ENCODE measurements around the gene TNFRSF25. TPM values are rescaled to one million over a fixed set of nuclear protein-coding genes. Genes with fewer than 3 reads are reported as not detected.

TNFRSF25 gene
- polyA plus RNA-seq, 1 of the 3 experiments (the other 2 are of a cell fraction): 20.8 TPM

GRCh38 chr1:6487804-6488484 is 22.0 kb upstream of the TNFRSF25 start:
- H3K27me3 ChIP-seq (ENCODE audit: insufficient read depth): no peaks in the 10 kb centered on the region
- no peak overlapping the region for H3K27ac ChIP-seq (ENCODE audit: low read depth in 2 of 2, low read length in 1 of 2)
- no peaks in the 10 kb centered on the region for H3K9me3 ChIP-seq
- CTCF ChIA-PET: interaction anchor here (0.7 to 16.2 kb wide), 10 partner anchors 8 to 241 kb away, joined by 3 to 439 read pairs (median 4); partner anchors contain the start of genes NOL9 and TAS1R1
- peaks cover 41% of the 10 kb centered on the region; the same call in 1 of the 2 replicates for H3K79me2 ChIP-seq (ENCODE audit: insufficient read depth)
- 94% methylated on average over 14 of the region's 14 CpGs for WGBS (ENCODE audit: low lambda C conversion rate)
- H3K9me2 ChIP-seq: no peaks in the 10 kb centered on the region
- H2AFZ ChIP-seq (ENCODE audit: low read depth): no peak overlapping the region
- TF ChIP-seq TEAD4 (IDR thresholded peaks at IDR 0.05; ENCODE audit: borderline replicate concordance, insufficient read depth): no peak
- no peak for TF ChIP-seq EZH2phosphoT487 (IDR thresholded peaks at IDR 0.05; ENCODE audit: borderline replicate concordance, low read depth)
- TF ChIP-seq, protein P1, sequence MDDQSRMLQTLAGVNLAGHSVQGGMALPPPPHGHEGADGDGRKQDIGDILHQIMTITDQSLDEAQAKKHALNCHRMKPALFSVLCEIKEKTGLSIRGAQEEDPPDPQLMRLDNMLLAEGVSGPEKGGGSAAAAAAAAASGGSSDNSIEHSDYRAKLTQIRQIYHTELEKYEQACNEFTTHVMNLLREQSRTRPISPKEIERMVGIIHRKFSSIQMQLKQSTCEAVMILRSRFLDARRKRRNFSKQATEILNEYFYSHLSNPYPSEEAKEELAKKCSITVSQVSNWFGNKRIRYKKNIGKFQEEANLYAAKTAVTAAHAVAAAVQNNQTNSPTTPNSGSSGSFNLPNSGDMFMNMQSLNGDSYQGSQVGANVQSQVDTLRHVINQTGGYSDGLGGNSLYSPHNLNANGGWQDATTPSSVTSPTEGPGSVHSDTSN (IDR thresholded peaks at IDR 0.05): no peak
- no peak for TF ChIP-seq GATA2 (CRISPR knock-in tag; IDR thresholded peaks at IDR 0.05)
- no peak for TF ChIP-seq CHD2 (IDR thresholded peaks at IDR 0.05; ENCODE audit: low read length, partially characterized antibody)
- no peak for TF ChIP-seq JUND (IDR thresholded peaks at IDR 0.05)
- no peak for TF ChIP-seq NFIC (IDR thresholded peaks at IDR 0.05; ENCODE audit: borderline replicate concordance)
- no peak for TF ChIP-seq USF1 (IDR thresholded peaks at IDR 0.05; ENCODE audit: borderline replicate concordance, low read depth)
- no peak for TF ChIP-seq YY1 (IDR thresholded peaks at IDR 0.05; ENCODE audit: low read depth)
- no peak for TF ChIP-seq SIN3A (IDR thresholded peaks at IDR 0.05; ENCODE audit: borderline replicate concordance, low read depth, low read length)
- TF ChIP-seq SMC3 (IDR thresholded peaks at IDR 0.05; ENCODE audit: low read depth, low read length): no peak
- no peak for TF ChIP-seq IRF3 (IDR thresholded peaks at IDR 0.05; ENCODE audit: low read depth, low read length)
- TF ChIP-seq FOXM1 (IDR thresholded peaks at IDR 0.05; ENCODE audit: low read depth): no peak
- TF ChIP-seq CTCF (IDR thresholded peaks at IDR 0.05): no peak
- no peak for TF ChIP-seq RCOR1 (IDR thresholded peaks at IDR 0.05; ENCODE audit: low read length)
- H3F3A ChIP-seq (replicated peaks; ENCODE audit: insufficient read depth): peaks cover 18% of the 10 kb centered on the region
- H3K4me2 ChIP-seq: no peak overlapping the region
- no peak overlapping the region for H3K4me3 ChIP-seq (ENCODE audit: low read depth in 2 of 2, low read length in 1 of 2)
- POLR2A ChIA-PET: interaction anchor here (1.4 kb wide), 1 partner anchor 34 kb away, joined by 3 read pairs; no protein-coding TSS in a partner anchor
- H4K20me1 ChIP-seq (ENCODE audit: insufficient read depth): no peaks in the 10 kb centered on the region
- H3K36me3 ChIP-seq (replicated peaks in 1 of 2; ENCODE audit: control insufficient read depth in 1 of 2, insufficient read depth in 2 of 2, low read length in 1 of 2): no peaks in the 10 kb centered on the region
- H3K4me1 ChIP-seq (ENCODE audit: control insufficient read depth in 1 of 2, insufficient read depth in 2 of 2, low read depth in 1 of 2, low read length in 1 of 2): peaks cover 0 to 49% of the 10 kb centered on the region in 2 experiments; a peak in 1 of 4 replicates
- no peak overlapping the region for H3K9ac ChIP-seq
- no peak for DNase-seq
